H1 (cell line): ENCODE results near the gene PTCH2.

ENCODE experiments used
- CBX8 ChIP-seq: fragments of 300-800, 300-1000 bp; sonication (generic); IDR thresholded peaks from 2 replicates; pipeline ENCODE4 v1.7.1; 2016; ENCODE audit warnings: low read depth, low read length, borderline replicate concordance
- CHD7 ChIP-seq: fragments of 300-600 bp; sonication (generic); IDR thresholded peaks from 2 replicates; pipeline ENCODE4 v1.7.1; 2012; ENCODE audit warnings: low read length, moderate library complexity, mild to moderate bottlenecking, inconsistent platforms; ENCODE audit not compliant: insufficient replicate concordance
- CTCF ChIP-seq, 3 experiments: IDR thresholded peaks; 1 replicate in 2 of 3; 2 replicates in 1 of 3; pipeline versions ENCODE4 v1.5.1 to v1.6.1; 2011; ENCODE audit warnings: low read length in 3 of 3, mild to moderate bottlenecking in 3 of 3, inconsistent platforms in 2 of 3, low read depth in 1 of 3, moderate library complexity in 1 of 3; ENCODE audit not compliant: insufficient read depth in 1 of 3; ENCODE audit errors: control extremely low read depth in 1 of 3
- EZH2 ChIP-seq: fragments of 200-600 bp; sonication (generic); IDR thresholded peaks from 2 replicates; pipeline ENCODE4 v1.7.1; 2012; ENCODE audit warnings: low read depth, mild to moderate bottlenecking, moderate library complexity, low read length, inconsistent platforms; ENCODE audit not compliant: severe bottlenecking
- FOSL1 ChIP-seq: IDR thresholded peaks from 2 replicates; pipeline ENCODE4 v1.6.1; 2011; ENCODE audit warnings: mild to moderate bottlenecking, low read depth, low read length, moderate library complexity; ENCODE audit not compliant: insufficient read depth
- GABPA ChIP-seq: IDR thresholded peaks from 2 replicates; pipeline ENCODE4 v1.6.1; 2011; ENCODE audit warnings: mild to moderate bottlenecking, low read length, moderate library complexity, borderline replicate concordance; ENCODE audit not compliant: insufficient read depth
- POLR2A ChIP-seq, 2 experiments: IDR thresholded peaks; 1 replicate in 1 of 2; 2 replicates in 1 of 2; pipeline ENCODE4 v1.6.1; 2011; ENCODE audit warnings: low read depth in 2 of 2, low read length in 2 of 2, mild to moderate bottlenecking in 2 of 2; ENCODE audit errors: control extremely low read depth in 1 of 2
- POLR2AphosphoS5 ChIP-seq: IDR thresholded peaks from 2 replicates; pipeline ENCODE4 v1.6.1; 2011; ENCODE audit warnings: low read depth, low read length
- RNF2 ChIP-seq: fragments of 200-900, 300-1000 bp; sonication (generic); IDR thresholded peaks from 2 replicates; pipeline ENCODE4 v1.7.1; 2016; ENCODE audit warnings: borderline replicate concordance, low read depth, mild to moderate bottlenecking, antibody characterized with exemption, low read length; ENCODE audit not compliant: poor library complexity, severe bottlenecking; ENCODE audit errors: missing control alignments
- SIN3A ChIP-seq, 2 experiments: IDR thresholded peaks in 1 of 2; conservative IDR thresholded peaks in 1 of 2; 2 replicates each; pipeline ENCODE4 v1.6.1; 2011 to 2012; ENCODE audit warnings: low read length in 2 of 2, improper control_type of control experiment in 1 of 2, low read depth in 1 of 2, mild to moderate bottlenecking in 1 of 2
- TBP ChIP-seq: IDR thresholded peaks from 2 replicates; pipeline ENCODE4 v1.6.1; 2011; ENCODE audit warnings: low read depth, low read length, improper control_type of control experiment
- TEAD4 ChIP-seq: IDR thresholded peaks from 2 replicates; pipeline ENCODE4 v1.6.1; 2012; ENCODE audit warnings: low read depth, low read length, inconsistent platforms, mixed read lengths
- USF2 ChIP-seq: IDR thresholded peaks from 2 replicates; pipeline ENCODE4 v1.6.1; 2011; ENCODE audit warnings: low read length, improper control_type of control experiment
- YY1 ChIP-seq: IDR thresholded peaks from 2 replicates; pipeline ENCODE4 v1.6.1; 2011; ENCODE audit warnings: low read depth, mild to moderate bottlenecking, low read length

GRCh38 chr1:44839576-44839975 is 3.5 kb downstream of the PTCH2 start:
- TF ChIP-seq POLR2A (IDR thresholded peaks at IDR 0.05; ENCODE audit: control extremely low read depth in 1 of 2, low read depth in 2 of 2, low read length in 2 of 2) = no peak
- no peak for TF ChIP-seq CTCF (IDR thresholded peaks at IDR 0.05; ENCODE audit: control extremely low read depth in 1 of 3, insufficient read depth in 1 of 3, low read depth in 1 of 3, low read length in 3 of 3)
- no peak for TF ChIP-seq GABPA
- TF ChIP-seq SIN3A (conservative IDR thresholded peaks at IDR 0.05 in 1 of 2, IDR thresholded peaks at IDR 0.05 in 1 of 2; ENCODE audit: low read depth in 1 of 2, low read length in 2 of 2) = no peak
- no peak for TF ChIP-seq EZH2
- no peak for TF ChIP-seq POLR2AphosphoS5
- TF ChIP-seq TEAD4 = no peak
- no peak for TF ChIP-seq YY1
- no peak for TF ChIP-seq CBX8
- TF ChIP-seq RNF2 = no peak
- TF ChIP-seq TBP = no peak
- TF ChIP-seq FOSL1 = no peak
- no peak for TF ChIP-seq CHD7
- no peak for TF ChIP-seq USF2
